GM19467 (cell line): ENCODE results near the gene AGO1.
"Not testable (repeated sequence)": the region's sequence is repeated elsewhere in the genome, so short reads cannot be mapped to it uniquely, and the experiment has no call there.

ENCODE experiments used
- ATAC-seq: cut with Tn5 transposase; IDR thresholded peaks from one replicate; pipeline ENCODE4 v1.9.1; 2021; ENCODE audit warnings: mild to moderate bottlenecking, moderate library complexity; ENCODE audit not compliant: unreplicated experiment

The AGO1 gene

DNA sequence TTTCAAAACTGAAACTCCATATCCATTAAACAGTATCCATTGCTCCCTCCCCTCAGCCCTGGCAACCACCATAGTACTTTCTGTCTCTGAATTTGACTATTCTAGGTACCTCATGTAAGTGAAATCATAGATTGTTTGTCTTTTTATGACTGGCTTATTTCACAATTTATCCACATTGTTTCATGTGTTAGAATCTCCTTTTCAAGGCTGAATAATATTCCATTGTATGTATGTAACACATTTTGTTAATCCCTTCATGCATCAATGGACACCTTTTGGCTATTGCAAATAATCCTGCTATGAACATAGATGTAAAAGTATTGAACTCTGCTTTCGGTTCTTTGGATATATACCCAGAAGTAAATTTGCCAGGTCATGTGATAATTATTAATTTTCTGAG lies 85.4 kb downstream of the AGO1 start:
- ATAC-seq: no peak

DNA sequence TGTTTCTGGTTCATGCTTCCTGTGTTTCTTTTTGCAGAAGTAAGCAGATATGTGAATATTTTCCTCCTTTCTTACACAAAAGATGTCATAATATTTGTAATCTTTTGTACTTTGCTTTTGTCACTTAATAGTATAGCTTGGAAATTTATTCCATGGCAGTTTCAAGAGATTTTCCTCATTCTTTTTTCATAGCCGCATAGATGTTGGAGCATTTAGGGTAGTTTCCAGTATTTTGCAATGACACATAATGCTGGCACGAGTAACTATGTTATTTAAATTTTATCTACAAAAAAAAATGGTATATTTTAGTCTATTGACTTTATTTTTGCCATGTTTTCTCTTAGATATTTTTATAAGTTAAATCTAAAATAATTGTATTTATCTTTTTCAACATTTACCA lies 88.6 kb downstream of the AGO1 start:
- no peak for ATAC-seq

DNA sequence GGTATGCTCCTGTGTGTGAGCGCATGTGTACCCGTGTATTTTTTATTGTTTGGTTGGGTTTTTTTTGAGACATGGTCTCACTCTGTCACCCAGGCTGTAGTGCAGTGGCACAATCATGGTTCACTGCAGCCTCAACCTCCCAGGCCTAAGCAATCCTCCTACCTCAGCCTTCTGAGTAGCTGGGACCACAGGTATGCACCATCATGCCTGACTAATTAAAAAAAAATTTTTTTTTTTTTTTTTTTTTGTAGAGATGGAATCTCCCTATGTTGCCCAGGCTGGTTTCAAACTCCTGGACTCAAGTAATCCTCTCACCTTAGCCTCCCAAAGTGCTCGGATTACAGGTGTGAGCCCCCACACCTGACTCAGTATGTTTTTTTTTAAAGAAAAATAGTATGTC lies 89.6 kb downstream of the AGO1 start:
- ATAC-seq: not testable (repeated sequence)

DNA sequence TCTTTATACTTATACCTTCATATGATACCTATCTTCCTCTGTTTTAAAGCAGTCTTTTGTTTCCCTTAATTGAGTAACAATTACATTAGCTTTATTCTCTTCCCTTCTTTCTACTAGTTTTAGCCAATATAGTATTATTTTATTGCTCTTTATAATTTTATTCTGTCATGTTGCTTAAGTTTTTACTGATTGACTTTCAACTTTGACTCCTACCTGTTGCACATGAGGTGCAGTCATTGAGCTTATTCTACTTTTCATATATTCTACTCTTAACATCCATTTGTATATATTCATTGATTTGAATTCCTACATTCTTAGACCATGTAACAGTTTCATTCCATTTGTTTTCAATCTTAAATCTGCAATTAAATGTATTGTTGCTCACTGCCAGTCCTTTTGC lies 97.1 kb downstream of the AGO1 start:
- no peak for ATAC-seq
